Activated CD4-positive, alpha-beta T cell treated with anti-CD3 and anti-CD28 coated beads, Interleukin-2, amount 10 ng/mL, durations not matched to agents 24 days and 14 days (primary cell): ENCODE data around the gene GRAMD1B. TPM values are rescaled to one million over a fixed set of nuclear protein-coding genes. Genes with fewer than 3 reads are reported as not detected.
A peak's percentile ranks its signal among the peaks of the same experiment; 100 is the strongest.

Experiments used
- DNase-seq: peaks from one replicate; pipeline ENCODE4 v3.0.0; 2022
- H3K27ac Mint-ChIP-seq: one replicate; pipeline ENCODE4 v1.8.0; 2022; ENCODE audit warnings: mild to moderate bottlenecking, mixed read lengths
- H3K27me3 Mint-ChIP-seq: one replicate; pipeline ENCODE4 v1.8.0; 2022; ENCODE audit warnings: mixed read lengths
- H3K36me3 Mint-ChIP-seq: one replicate; pipeline ENCODE4 v1.8.0; 2022; ENCODE audit warnings: low read depth, mild to moderate bottlenecking, mixed read lengths
- H3K4me1 Mint-ChIP-seq: one replicate; pipeline ENCODE4 v1.8.0; 2021; ENCODE audit warnings: mixed read lengths
- H3K4me3 Mint-ChIP-seq: one replicate; pipeline ENCODE4 v1.8.0; 2022; ENCODE audit warnings: mild to moderate bottlenecking, moderate library complexity, mixed read lengths
- H3K9me3 Mint-ChIP-seq: one replicate; pipeline ENCODE4 v1.8.0; 2021; ENCODE audit warnings: mixed read lengths
- intact Hi-C: fragments of 100-400 bp; cut with micrococcal nuclease; formaldehyde crosslinking; loops from one replicate; pipeline ENCODE4 v1.15.1; 2023
- total RNA-seq: library from RNA; stranded (reverse); gene quantifications from 2 replicates; pipeline ENCODE4 v1.2.3, GENCODE V29; 2022

GRAMD1B gene
- total RNA-seq, 1 donor from 2014 or later, result 117 TPM

DNA sequence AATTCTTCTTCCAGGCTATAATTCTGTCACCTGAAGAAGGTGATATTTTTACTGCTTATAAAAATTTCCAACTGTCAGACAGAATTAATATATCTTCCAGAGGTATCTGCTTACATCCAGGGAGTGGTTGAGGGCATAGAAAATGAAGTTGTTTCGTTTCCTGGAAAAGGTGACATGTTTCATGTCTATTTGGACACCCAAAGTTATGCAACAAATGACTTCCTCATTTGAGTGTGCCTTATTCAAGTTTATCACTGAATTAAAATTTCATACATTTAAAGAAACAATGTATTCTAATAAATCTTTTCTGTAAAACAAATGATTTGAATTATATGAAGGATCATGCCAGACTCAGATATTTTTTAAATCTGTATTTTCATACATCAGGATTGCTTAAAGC lies 8.5 kb upstream of the GRAMD1B start:
- peaks cover 13% of the 10 kb centered on the region for H3K36me3 Mint-ChIP-seq
- H3K9me3 Mint-ChIP-seq, result no peaks in the 10 kb centered on the region
- intact Hi-C loops, result no loop called here
- no peak overlapping the region for H3K4me3 Mint-ChIP-seq
- H3K27me3 Mint-ChIP-seq, result no peaks in the 10 kb centered on the region
- peaks cover 28% of the 10 kb centered on the region for H3K4me1 Mint-ChIP-seq
- no peak overlapping the region for H3K27ac Mint-ChIP-seq
- DNase-seq, result no peak

DNA sequence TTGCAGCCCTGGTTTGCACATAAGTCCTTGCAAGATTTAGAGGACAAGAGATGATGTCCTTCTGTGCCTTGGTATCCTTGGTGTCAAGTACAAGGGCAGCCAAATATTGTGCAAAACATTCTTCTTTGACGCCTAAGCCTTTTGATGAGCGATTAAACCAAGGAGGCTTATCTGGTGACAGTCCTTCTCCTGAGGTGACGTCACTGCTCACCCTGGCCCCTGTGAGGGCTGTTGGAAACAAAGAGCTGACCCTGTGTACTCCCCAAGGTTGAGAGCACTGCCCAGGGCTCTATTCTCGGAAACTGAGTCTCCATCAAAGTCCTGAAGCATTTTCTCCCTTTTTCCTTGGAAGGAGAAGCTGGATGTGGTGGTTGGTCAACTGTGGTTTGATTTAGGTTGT lies 4.7 kb upstream of the GRAMD1B start:
- no peak for DNase-seq
- H3K9me3 Mint-ChIP-seq, result no peaks in the 10 kb centered on the region
- no peak overlapping the region for H3K27ac Mint-ChIP-seq
- no peak overlapping the region for H3K4me3 Mint-ChIP-seq
- H3K27me3 Mint-ChIP-seq, result no peaks in the 10 kb centered on the region
- peaks cover 42% of the 10 kb centered on the region for H3K4me1 Mint-ChIP-seq
- intact Hi-C loops, result no loop called here
- H3K36me3 Mint-ChIP-seq, result peaks cover 29% of the 10 kb centered on the region

DNA sequence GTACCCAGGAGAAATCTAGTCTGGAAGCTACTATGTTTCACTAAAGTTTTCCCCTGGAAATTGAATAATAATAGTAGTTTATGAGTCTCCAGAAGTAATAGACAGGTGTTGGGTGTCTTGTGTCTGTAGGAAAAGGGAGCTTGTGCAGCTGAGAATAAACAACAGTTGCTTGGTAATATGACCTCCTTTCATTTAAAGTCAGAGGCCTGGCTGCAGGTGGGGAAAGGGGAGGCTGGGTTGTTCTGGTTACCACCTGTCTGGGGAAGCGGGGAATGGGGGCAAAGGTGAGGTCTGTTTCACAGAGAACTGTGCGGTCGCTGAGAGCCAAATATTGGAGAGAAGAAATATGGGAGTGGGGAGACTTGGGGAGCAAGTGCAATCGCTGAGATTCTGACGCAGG lies 3.3 kb upstream of the GRAMD1B start:
- Mint-ChIP-seq H3K4me3 (no peak overlapping the region), H3K27me3 (no peaks in the 10 kb centered on the region), H3K9me3 (no peaks in the 10 kb centered on the region), H3K36me3 (peaks cover 33% of the 10 kb centered on the region), H3K27ac (no peak overlapping the region), H3K4me1 (peaks cover 38% of the 10 kb centered on the region)
- DNase-seq, result no peak
- intact Hi-C loops, result no loop called here

DNA sequence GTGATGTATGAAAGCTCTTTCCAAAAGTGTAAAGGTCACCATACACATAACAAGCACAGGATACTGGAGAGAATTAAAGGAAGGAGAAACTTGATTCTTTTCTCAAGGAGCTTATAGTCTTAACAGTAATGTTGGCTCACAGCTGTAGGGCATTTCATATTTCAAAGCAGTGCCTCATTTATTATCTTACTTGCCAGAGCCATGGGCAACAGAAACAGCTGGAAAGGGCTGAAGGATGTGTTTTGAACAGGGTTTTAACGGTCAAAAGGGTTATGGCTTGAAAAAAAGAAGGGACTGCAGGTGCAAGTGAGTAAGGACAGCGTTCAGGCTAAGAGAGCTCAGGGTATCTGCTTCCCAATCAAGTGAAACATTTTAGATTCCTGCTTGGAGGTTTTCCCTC lies 2.7 kb upstream of the GRAMD1B start:
- Mint-ChIP-seq H3K27me3 (no peaks in the 10 kb centered on the region), H3K27ac (no peak overlapping the region), H3K9me3 (no peaks in the 10 kb centered on the region), H3K4me3 (no peak overlapping the region), H3K36me3 (peaks cover 37% of the 10 kb centered on the region), H3K4me1 (peaks cover 41% of the 10 kb centered on the region)
- intact Hi-C loops, result no loop called here
- no peak for DNase-seq

DNA sequence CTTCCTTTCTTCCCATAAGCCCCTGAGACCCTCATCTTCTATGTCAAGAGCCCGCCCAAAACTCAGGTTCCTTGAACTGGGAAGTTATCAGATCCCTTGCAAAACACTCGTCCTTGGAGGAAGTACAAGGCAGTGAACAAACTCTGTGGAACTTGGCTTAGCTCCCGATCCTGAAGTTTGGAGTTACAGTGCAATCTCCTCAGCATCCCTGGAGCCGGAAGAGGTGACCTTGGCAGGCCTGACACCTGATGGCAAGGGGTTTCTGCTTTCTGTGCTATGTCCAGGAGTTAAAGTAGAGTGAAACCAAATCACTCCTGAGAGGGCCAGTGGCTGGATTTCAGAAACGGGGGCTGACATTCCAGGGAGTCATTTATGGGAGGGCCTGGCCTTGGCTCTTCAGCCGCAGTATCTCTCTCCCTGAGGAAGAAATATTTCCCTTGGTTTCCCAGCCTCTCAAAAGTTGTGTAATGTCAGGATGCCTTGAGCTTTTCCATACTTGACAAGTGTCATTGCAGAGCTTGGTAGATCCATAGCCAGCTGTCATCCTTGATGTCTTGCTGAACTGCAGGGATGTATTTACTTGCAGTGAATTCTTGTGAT lies 1.9 kb upstream of the GRAMD1B start:
- intact Hi-C loops, result no loop called here
- H3K4me3 Mint-ChIP-seq, result peak overlapping the region; percentile 87
- no peaks in the 10 kb centered on the region for H3K27me3 Mint-ChIP-seq

DNA sequence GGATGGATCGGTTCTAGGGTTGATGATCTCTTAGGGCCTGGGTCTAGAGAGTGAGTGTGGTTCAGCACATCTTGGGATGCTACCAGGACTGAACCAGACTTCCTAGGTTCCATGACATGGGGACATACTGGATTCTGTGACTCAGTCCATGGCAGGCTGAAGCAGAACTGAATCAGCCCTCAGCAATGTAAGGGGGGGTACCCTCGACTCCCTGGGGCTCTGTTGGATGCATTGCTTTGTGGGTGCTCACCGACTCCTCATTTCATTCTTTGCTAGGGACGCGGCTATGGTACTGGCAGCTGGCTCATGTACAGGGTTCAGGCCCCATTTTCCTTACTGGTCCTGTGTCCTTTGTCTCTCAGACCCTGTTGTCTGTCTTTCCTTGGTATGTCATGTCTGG lies 733 bp upstream of the GRAMD1B start:
- no peaks in the 10 kb centered on the region for H3K9me3 Mint-ChIP-seq
- peaks cover 49% of the 10 kb centered on the region for H3K4me1 Mint-ChIP-seq
- DNase-seq, result peak; percentile 59
- H3K36me3 Mint-ChIP-seq, result peaks cover 48% of the 10 kb centered on the region
- peak overlapping the region; percentile 90 for H3K27ac Mint-ChIP-seq
- no peaks in the 10 kb centered on the region for H3K27me3 Mint-ChIP-seq
- intact Hi-C loops, result no loop called here
- H3K4me3 Mint-ChIP-seq, result peak overlapping the region; percentile 87

More for the DNA sequence above, 1.9 kb upstream of the GRAMD1B start:
- Mint-ChIP-seq H3K9me3 (no peaks in the 10 kb centered on the region), H3K27ac (peak overlapping the region; percentile 11), H3K36me3 (peaks cover 41% of the 10 kb centered on the region), H3K4me1 (peaks cover 45% of the 10 kb centered on the region)
- DNase-seq, result peak; percentile 49

DNA sequence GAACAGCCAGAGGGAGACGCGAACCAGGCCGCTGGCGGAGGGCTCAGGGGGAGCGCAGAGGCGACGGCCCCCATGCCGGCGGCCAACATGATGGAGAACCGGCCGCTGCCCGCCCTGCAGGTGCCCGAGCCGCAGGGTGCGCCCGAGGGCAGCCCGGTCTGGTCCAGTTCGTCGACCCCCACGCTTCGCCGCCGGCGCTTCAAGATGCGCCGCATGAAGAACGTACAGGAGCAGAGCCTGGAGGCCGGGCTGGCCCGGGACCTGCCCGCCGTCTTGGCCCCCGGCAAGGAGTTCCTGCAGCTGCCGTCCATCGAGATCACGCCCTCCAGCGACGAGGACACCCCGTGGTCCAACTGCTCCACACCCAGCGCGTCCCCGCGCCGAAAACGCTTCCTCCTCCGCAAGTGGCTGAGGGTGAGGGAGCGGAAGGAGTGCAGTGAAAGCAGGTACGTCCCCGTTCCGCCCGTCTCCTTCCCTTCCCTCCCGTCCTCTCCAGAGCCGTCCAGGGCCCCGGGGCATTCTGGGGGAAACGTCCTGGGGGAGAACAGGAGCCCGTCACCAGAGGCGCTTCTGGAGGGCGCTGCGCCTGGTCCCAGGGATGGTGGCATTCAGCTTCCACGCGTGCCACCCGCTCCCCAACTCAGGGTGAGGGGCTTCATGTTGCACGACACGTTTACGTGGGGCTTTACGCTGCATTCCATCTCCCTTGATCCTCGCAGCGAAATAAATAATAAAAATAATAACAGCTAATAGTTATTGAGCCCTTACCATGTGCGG lies 840 bp downstream of the GRAMD1B start:
- Mint-ChIP-seq H3K4me3 (peak overlapping the region; percentile 87), H3K4me1 (peaks cover 53% of the 10 kb centered on the region), H3K27me3 (no peaks in the 10 kb centered on the region), H3K9me3 (no peaks in the 10 kb centered on the region), H3K36me3 (peaks cover 55% of the 10 kb centered on the region), H3K27ac (peak overlapping the region; percentile 90)
- DNase-seq, result peak; percentile 95
- intact Hi-C loops, result loop anchor here (1.0 to 5.0 kb wide), 6 partner anchors 23 to 369 kb away; partner anchors contain the start of gene HSPA8

DNA sequence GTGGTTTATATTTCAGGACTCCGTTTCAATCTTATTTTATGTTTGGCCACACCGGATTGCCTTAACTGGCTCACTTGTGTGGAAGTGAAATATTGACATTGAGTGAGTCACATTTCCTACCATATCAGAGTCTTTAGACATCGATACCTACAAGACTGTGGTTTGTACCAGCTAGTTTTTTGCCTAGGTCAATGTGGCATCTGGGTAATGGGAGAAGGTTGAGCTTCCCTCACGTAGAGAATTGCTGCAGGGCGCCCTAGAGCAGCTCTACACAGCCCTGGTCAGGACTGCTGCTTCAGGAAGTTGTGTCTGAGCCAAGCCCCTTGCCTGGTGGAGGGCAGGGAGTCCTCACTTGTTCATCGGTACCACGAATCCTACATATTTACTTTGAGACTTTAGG lies 1.6 kb downstream of the GRAMD1B start:
- peak overlapping the region; percentile 87 for H3K4me3 Mint-ChIP-seq
- no peaks in the 10 kb centered on the region for H3K9me3 Mint-ChIP-seq
- peak overlapping the region; percentile 90 for H3K27ac Mint-ChIP-seq
- peak; percentile 76 for DNase-seq
- H3K36me3 Mint-ChIP-seq, result peaks cover 62% of the 10 kb centered on the region
- intact Hi-C loops, result loop anchor here (1.0 to 5.0 kb wide), 4 partner anchors 23 to 369 kb away; partner anchors contain the start of gene HSPA8
- peaks cover 59% of the 10 kb centered on the region for H3K4me1 Mint-ChIP-seq
- no peaks in the 10 kb centered on the region for H3K27me3 Mint-ChIP-seq

DNA sequence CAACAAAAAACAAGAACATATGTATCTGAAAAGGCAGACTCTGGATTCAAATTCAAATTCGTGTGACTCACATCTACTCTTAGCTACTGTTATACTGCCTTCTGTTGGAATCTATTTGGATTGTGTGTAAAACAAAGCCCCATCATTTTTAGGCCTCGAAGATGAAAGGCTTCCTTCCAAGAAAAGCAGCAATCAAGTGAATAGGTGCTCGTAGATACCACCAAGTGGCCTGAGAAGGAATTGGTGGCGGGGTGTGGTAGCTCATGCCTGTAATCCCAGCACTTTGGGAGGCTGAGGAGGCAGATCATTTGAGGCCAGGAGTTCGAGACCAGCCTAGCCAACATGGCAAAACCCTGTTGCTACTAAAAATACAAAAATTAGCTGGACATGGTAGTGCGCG lies 4.2 kb downstream of the GRAMD1B start:
- peak overlapping the region; percentile 73 for H3K27ac Mint-ChIP-seq
- no peaks in the 10 kb centered on the region for H3K27me3 Mint-ChIP-seq
- intact Hi-C loops, result loop anchor here (1.0 to 5.0 kb wide), 2 partner anchors 132 to 372 kb away; partner anchors contain the start of gene HSPA8
- DNase-seq, result peak; percentile 84
- H3K9me3 Mint-ChIP-seq, result no peaks in the 10 kb centered on the region
- H3K4me3 Mint-ChIP-seq, result peak overlapping the region; percentile 68
- peaks cover 60% of the 10 kb centered on the region for H3K36me3 Mint-ChIP-seq
- H3K4me1 Mint-ChIP-seq, result peaks cover 69% of the 10 kb centered on the region

DNA sequence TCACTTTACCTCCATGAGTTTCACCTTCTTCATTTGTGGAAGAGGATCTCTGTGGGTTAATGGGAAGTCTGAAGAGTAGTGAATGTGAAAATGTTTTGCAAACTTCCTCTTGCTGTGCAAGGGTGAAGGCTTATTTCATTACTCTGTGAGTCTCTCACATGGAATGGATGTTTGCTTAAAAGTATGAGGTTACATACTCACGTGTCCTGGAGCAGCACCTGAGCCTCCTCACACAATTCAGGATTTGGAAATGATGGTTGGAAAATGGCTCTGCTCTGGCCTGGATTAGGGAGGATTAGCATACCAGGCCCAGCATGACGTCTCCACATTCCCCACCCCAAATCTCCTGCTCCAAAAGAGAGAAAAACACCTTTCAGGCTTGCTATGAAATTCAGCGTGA lies 4.8 kb downstream of the GRAMD1B start:
- Mint-ChIP-seq H3K4me3 (no peak overlapping the region), H3K27ac (peak overlapping the region; percentile 73), H3K4me1 (peaks cover 70% of the 10 kb centered on the region), H3K9me3 (no peaks in the 10 kb centered on the region), H3K27me3 (no peaks in the 10 kb centered on the region), H3K36me3 (peaks cover 63% of the 10 kb centered on the region)
- DNase-seq, result no peak
- intact Hi-C loops, result loop anchor here (1.0 to 5.0 kb wide), 2 partner anchors 133 to 373 kb away; partner anchors contain the start of gene HSPA8

DNA sequence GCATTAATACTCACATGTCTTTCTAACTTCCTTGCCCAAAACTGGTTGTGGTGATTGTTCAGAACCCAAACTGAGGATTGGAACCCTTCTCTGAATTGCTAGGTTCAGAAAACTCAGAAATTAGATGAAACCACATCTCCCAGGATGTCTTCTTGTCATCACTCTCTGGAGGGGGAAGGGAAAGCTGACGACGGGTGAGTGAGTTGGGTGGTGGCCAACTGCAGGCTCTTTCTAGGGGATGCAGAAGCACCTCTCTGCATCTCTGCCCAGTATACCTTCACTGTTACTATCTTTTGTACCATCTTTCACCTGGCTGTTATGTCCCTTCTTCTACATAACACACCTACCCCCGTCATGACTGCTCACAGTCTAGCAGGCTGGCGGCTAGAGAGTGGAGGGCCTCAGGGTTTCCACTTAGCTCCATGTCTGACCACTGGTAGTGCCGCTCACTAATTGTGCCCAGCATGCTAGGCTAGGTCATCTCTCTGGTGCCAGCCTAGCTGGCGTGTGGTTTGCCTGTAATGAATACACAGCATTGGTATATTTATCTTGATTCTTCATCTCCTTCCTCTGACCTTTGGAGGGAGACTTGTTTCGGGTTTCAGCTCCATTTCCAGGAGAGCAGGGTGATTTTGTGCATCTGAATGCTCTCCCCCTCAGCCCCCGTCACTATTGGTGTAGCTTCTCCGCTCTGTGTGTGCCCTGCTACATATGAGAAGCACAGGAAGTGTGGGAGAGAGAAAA lies 7.3 kb downstream of the GRAMD1B start:
- Mint-ChIP-seq H3K36me3 (peaks cover 71% of the 10 kb centered on the region), H3K4me1 (peaks cover 81% of the 10 kb centered on the region), H3K27ac (peak overlapping the region; percentile 83), H3K27me3 (no peaks in the 10 kb centered on the region), H3K4me3 (peak overlapping the region; percentile 75), H3K9me3 (no peaks in the 10 kb centered on the region)
- DNase-seq, result peak; percentile 60
- intact Hi-C loops, result no loop called here

DNA sequence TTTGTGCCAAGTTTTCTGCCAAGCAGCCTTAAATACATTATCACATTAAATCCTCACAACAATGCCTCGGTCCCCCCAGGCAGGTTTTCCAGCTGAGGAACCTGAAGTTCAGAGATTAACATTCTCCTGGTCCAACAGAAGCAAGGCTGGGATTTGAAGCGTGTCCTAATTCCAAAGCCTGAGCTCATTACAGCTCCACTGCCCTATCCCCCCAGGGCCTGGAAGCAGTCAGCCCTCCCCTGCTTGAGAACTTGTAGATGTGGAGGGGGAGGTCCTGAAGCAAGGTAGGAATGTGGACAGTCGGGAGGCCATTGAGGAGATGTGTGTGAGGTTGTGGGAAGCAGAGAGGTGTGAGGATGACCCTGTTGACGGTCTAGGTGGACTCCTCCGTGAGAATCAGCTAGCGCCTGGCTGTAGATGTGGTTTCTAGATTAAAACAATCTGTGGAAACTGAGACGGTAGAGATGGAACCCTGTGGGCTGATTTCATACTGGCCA lies 8.1 kb downstream of the GRAMD1B start:
- intact Hi-C loops, result no loop called here
- Mint-ChIP-seq H3K27me3 (no peaks in the 10 kb centered on the region), H3K36me3 (peaks cover 69% of the 10 kb centered on the region), H3K4me1 (peaks cover 77% of the 10 kb centered on the region), H3K27ac (peak overlapping the region; percentile 83), H3K4me3 (peak overlapping the region; percentile 75), H3K9me3 (peaks cover 4% of the 10 kb centered on the region)
- DNase-seq, result peak; percentile 69

DNA sequence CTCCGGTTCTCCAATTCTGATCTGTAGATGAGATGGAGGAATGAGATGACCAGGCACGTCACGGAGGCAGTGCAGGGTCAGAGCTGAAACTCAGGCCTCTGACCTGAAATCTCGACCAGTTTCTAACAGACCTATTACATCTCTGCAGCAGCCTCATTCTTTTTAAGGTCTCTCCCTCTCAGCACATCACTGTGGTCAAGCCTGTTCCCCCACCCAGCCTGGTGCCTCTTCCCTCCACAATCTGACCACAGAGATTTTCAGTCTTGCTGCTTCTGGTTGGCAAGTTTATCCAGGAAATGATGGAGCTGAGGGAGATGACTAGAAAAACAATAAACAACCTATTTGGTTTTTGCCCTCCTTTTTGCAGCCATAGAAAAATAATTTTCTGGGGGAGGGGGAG lies 9.5 kb downstream of the GRAMD1B start:
- intact Hi-C loops, result loop anchor here (1.0 kb wide), 1 partner anchor 15 kb away; no protein-coding TSS in a partner anchor
- DNase-seq, result peak; percentile 71
- H3K27me3 Mint-ChIP-seq, result no peaks in the 10 kb centered on the region
- H3K9me3 Mint-ChIP-seq, result peaks cover 5% of the 10 kb centered on the region
- H3K4me1 Mint-ChIP-seq, result peaks cover 71% of the 10 kb centered on the region
- H3K36me3 Mint-ChIP-seq, result peaks cover 70% of the 10 kb centered on the region
- H3K4me3 Mint-ChIP-seq, result peak overlapping the region; percentile 75
- H3K27ac Mint-ChIP-seq, result peak overlapping the region; percentile 83
